ENCODE data around the gene TRMT11. TPM values are rescaled to one million over a fixed set of nuclear protein-coding genes. Genes with fewer than 3 reads are reported as not detected.

TRMT11 gene
- total RNA-seq, 2 experiments from 2014 or later, result 17.1 to 18.1 TPM

DNA sequence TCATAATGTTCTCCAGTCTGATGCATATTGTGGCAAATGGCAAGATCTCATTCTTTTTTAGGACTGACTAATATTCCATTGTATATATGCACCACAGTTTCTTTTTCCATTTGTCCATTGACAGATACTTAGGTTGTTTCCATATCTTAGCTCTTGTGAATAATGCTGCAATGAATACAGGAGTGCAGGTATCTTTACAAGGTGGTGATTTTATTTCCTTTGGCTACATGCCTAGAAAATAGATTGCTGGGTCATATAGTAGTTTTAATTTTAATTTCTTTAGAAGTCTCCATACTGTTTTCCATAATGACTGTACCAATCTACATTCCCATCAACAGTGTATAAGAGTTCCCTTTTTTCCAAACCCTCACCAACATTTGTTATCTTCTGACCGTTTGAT lies 97.5 kb downstream of the TRMT11 start:
- no peaks in the 10 kb centered on the region for H3K27me3 Mint-ChIP-seq (ENCODE audit: low read depth)
- CTCF ChIA-PET, result no interaction called here
- H3K4me1 Mint-ChIP-seq (ENCODE audit: low read depth), result no peaks in the 10 kb centered on the region
- peaks cover 5% of the 10 kb centered on the region for H3K9me3 Mint-ChIP-seq (ENCODE audit: insufficient read depth)
- no peak overlapping the region for H3K4me3 Mint-ChIP-seq
- ATAC-seq, result no peak
- DNase-seq, result no peak
- POLR2A ChIA-PET, result no interaction called here
- peaks cover 1% of the 10 kb centered on the region for H3K36me3 Mint-ChIP-seq (ENCODE audit: low read depth)
- H3K27ac Mint-ChIP-seq, result no peak overlapping the region

DNA sequence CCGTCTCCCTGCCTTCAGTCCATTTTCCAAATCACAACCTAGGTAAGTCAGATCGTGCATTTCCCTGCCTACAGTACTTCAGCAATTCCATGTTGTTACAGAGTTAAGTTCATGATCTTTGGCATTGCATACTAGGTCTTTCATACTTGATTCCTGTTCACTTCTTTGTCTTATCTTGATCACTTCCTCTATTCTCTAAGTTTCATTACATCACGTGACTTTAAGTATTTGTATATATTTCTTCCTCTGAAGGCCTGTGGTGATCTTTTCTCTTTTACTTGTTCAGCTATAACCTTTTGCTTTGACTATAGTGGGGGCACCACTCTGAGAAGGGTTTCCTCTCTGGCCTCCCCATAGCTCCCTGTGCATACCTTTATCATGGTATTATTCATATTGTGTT lies 100.2 kb downstream of the TRMT11 start:
- Mint-ChIP-seq H3K27me3 (ENCODE audit: low read depth) (no peaks in the 10 kb centered on the region), H3K27ac (no peak overlapping the region), H3K4me1 (ENCODE audit: low read depth) (no peaks in the 10 kb centered on the region), H3K36me3 (ENCODE audit: low read depth) (peaks cover 1% of the 10 kb centered on the region), H3K4me3 (no peak overlapping the region), H3K9me3 (ENCODE audit: insufficient read depth) (peaks cover 5% of the 10 kb centered on the region)
- no peak for ATAC-seq
- POLR2A ChIA-PET, result no interaction called here
- CTCF ChIA-PET, result no interaction called here
- DNase-seq, result no peak

Other genes with a start within 250 kb of the TRMT11 start
- gene HEY2, start 236.9 kb upstream of the TRMT11 start, total RNA-seq, result not detected
- 10 to 100 TPM; 27.8 to 31.7 TPM for gene NCOA7, start 195.6 kb upstream of the TRMT11 start, total RNA-seq
- 1 to 10 TPM; 8.0 to 9.1 TPM for gene HINT3, start 29.8 kb upstream of the TRMT11 start, total RNA-seq

Measured in activated CD8-positive, alpha-beta T cell treated with anti-CD3 and anti-CD28 coated beads, Interleukin-2, amount 10 ng/mL, durations not matched to agents 7 days and 5 days (primary cell).